GM19035 (cell line): ENCODE results near the gene DIO3.

Source experiments
- ATAC-seq: cut with Tn5 transposase; IDR thresholded peaks from one replicate; pipeline ENCODE4 v1.9.1; 2021; ENCODE audit not compliant: unreplicated experiment

The DIO3 gene

GRCh38 chr14:101579372-101580080 lies 18.2 kb downstream of the DIO3 start:
- no peak for ATAC-seq

- ATAC-seq = no peak
These were observed 20.5 kb downstream of the DIO3 start for GRCh38 chr14:101581806-101582205.

GRCh38 chr14:101582294-101582693 lies 21.0 kb downstream of the DIO3 start:
- ATAC-seq = no peak

- no peak for ATAC-seq
These were observed 21.9 kb downstream of the DIO3 start for GRCh38 chr14:101583006-101583714.

GRCh38 chr14:101583715-101584054 lies 22.4 kb downstream of the DIO3 start:
- ATAC-seq = no peak

DNA sequence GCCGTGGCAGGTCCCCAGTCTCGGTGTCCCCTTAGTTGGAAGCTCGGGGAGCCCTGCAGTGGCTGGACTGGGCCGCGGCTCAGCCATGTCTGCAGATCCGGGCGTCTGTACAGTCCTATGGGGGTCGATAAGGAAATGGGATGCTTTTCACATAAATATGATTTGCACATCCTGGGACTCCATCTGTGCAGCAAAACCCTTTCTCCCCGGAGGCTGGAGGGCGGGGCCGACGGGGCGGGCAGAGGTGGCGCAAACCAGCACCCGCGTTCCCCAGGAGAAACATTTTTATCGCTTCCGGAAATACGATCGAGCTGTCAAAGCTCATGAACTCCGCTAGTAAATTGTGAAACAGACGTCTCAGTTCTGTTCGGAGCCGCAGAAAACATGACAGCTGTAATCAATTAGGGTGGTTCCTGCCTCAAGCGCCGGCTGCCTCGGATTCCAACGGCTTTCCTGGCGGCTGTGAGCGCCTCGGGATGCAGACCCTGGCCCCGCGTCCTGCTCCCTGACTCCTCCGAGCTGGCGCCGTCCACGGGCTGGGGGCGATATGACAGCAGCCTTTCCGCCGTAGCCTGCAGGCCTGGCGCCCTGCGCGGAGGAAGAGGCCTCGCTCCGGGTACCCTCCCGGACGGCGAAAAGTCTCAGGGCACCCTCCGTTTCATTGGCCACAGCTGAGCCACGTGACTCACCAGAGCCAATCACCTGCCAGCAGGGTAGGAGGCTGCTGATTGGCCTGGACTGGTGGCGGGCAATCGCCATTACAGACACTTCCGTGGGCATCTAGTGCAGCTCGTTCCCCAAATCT lies 23.0 kb downstream of the DIO3 start:
- ATAC-seq = no peak

- no peak for ATAC-seq
These were observed 23.9 kb downstream of the DIO3 start for GRCh38 chr14:101585211-101585610.

GRCh38 chr14:101586531-101587430 lies 25.5 kb downstream of the DIO3 start:
- ATAC-seq = no peak

DNA sequence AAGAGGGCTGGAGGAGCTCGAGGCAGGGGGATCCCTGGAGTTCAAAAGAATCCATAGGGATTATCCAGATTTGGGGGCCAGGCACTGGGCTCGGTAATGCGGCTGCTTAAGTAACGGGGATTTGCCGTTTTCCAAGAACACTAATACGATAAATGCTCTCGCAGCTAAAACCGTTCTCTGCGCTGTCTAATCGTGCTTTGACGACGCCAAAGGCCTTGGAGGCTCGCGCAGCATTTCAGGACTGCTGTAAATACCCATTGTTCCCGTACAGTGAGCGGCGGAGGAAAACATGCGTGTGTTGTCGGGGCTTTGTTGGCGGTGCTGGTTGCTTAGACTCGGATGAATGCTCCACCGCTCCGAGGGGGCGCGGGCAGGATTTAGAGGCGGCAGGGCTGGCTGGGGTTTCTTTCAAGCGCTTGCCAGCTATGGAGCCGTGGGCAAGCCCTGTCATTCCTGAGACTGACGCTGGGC lies 26.2 kb downstream of the DIO3 start:
- no peak for ATAC-seq

DNA sequence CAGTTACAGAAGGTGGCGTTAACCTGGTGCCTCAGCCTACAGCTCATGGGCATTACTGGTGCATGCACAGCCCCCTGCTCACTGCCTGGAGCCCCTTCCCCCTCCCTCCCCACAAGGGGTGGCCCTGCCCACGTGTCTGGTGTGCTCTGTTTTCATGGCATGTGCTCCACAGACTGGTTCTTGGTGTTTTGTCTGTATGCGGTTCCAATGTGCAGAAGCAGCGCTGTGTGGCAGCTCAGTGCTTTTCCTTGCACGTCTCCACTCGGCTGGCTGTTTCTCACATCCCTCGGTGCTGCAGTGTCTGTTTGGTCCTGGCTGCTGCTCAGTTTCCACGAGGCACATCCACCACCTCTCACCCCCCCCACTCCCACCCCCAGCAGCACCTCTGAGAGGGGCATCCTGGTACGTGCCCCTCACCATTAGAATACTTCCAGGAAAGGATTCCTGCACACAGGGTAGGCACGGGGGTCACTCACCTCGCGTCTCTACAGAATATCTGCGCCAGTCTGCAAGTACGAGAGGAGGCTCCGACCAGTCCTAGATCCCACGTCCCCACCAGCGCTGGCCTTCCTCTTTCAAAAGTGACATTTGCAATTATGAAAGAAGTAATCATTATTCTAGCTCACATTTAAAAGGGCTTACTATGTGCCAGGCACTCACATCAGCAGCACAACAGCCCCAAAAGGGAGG lies 27.1 kb downstream of the DIO3 start:
- no peak for ATAC-seq

- no peak for ATAC-seq
These were observed 27.7 kb downstream of the DIO3 start for GRCh38 chr14:101588990-101589389.

- no peak for ATAC-seq
These were observed 28.3 kb downstream of the DIO3 start for GRCh38 chr14:101589486-101590015.

- ATAC-seq = no peak
These were observed 28.8 kb downstream of the DIO3 start for GRCh38 chr14:101590062-101590461.

GRCh38 chr14:101590616-101591015 lies 29.3 kb downstream of the DIO3 start:
- ATAC-seq = no peak

- ATAC-seq = no peak
These were observed 29.8 kb downstream of the DIO3 start for GRCh38 chr14:101591121-101591520.

DNA sequence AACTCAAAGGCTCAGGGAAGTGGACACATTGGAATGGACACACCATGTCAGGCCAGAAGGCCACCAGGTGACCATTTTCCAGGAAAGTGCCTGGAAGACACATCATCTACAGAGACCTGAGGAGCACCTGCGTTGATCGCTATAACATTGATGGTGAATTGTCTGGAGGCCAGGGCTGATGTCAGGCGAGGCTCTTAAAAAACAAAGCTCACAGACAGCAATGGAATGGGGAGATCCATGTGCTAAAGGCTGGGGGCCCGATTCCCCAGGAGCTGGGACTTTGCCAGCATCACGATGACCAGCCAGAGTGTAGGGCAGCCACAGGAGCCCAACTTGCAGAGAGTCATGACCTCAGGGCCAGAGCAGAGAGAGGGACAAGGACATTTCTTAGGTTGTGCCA lies 30.3 kb downstream of the DIO3 start:
- ATAC-seq = no peak

DNA sequence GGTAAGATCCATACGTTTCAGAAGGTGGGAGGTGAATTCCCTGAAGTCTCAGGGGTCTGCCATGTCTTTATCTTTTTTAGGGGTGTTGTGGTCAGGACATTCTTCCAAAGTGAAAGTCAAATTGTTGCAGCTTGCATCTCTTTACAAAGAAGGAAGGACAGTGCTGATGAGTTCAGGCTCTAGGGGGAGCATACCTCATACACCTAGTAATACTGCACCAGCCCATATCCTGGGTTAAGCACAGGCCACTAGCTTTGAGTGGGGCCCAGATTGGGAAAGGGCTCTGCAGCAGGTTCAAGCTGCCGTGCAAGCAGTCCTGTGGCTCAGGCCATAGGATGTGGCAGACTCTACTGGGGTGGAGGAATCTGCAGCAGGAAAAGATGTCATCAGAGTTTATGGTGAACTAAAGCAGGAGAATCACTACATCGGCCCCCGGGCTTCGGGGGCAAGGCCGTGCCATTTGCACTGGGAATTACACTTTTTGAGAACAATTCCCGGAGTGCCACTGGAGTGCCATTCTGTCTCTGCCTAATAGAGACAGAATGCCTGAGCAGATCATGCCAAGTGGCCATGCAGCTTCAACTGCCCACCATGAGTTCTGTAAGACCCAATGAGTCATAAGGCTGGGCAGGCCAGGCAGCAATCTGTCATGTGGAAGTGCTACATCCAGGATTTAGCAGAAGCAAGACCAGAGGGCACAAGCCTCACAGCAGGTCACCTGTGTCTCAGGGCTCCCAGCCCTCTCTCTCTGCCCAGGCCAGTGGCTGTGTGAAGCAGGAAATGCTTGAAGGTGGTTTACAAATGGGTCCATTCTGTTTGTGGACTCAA lies 32.3 kb downstream of the DIO3 start:
- no peak for ATAC-seq

GRCh38 chr14:101594511-101595148 lies 33.3 kb downstream of the DIO3 start:
- ATAC-seq = no peak

- no peak for ATAC-seq
These were observed 34.1 kb downstream of the DIO3 start for GRCh38 chr14:101595349-101595748.
